ENCODE measurements around the gene MYO3B. TPM values are rescaled to one million over a fixed set of nuclear protein-coding genes. Genes with fewer than 3 reads are reported as not detected.

MYO3B gene
- total RNA-seq, 3 donors from 2014 or later (not counting 1 experiment from before 2014, with no cell fraction given): 0.68 to 0.88 (median 0.75) TPM

DNA sequence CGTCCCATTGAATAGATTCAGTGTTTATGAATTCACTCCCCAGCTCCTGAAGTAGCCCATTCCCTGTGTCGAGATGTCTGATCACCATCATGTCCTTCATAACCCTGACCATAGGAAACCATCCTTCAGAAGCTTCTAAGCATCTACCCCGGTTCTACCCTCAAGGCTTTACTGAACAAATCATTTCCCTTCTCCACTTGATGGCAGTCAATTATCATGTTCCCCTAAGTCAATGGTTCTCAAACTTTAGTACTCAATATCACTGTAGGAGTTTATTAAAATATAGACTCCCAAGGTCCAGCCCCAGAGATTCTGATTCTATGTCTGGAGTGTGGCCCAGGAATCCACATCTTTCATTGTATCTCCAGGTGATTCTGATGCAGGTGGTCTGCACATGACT is 308.8 kb downstream of the MYO3B start:
- no peak overlapping the region for H3K4me3 Mint-ChIP-seq
- Histone ChIP-seq H3K27ac (ENCODE audit: low read length) (no peak overlapping the region), H3K27me3 (ENCODE audit: control insufficient read depth, insufficient read depth, low read length) (no peaks in the 10 kb centered on the region), H3K4me3 (ENCODE audit: low read length) (no peak overlapping the region), H3K9me3 (ENCODE audit: control insufficient read depth, insufficient read depth, low read length) (no peaks in the 10 kb centered on the region), H3K4me1 (ENCODE audit: control insufficient read depth, insufficient read depth, low read length) (no peaks in the 10 kb centered on the region), H3K36me3 (ENCODE audit: control insufficient read depth, insufficient read depth, low read length) (no peaks in the 10 kb centered on the region)
- TF ChIP-seq, protein P1, sequence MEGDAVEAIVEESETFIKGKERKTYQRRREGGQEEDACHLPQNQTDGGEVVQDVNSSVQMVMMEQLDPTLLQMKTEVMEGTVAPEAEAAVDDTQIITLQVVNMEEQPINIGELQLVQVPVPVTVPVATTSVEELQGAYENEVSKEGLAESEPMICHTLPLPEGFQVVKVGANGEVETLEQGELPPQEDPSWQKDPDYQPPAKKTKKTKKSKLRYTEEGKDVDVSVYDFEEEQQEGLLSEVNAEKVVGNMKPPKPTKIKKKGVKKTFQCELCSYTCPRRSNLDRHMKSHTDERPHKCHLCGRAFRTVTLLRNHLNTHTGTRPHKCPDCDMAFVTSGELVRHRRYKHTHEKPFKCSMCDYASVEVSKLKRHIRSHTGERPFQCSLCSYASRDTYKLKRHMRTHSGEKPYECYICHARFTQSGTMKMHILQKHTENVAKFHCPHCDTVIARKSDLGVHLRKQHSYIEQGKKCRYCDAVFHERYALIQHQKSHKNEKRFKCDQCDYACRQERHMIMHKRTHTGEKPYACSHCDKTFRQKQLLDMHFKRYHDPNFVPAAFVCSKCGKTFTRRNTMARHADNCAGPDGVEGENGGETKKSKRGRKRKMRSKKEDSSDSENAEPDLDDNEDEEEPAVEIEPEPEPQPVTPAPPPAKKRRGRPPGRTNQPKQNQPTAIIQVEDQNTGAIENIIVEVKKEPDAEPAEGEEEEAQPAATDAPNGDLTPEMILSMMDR (IDR thresholded peaks at IDR 0.05): no peak
- intact Hi-C loops (cut with micrococcal nuclease): no loop called here
- H3K27me3 Mint-ChIP-seq (ENCODE audit: low read depth in 2 of 2): peaks cover 2 to 18% of the 10 kb centered on the region in 2 donors
- no peaks in the 10 kb centered on the region for H3K36me3 Mint-ChIP-seq
- no peak overlapping the region for H3K27ac Mint-ChIP-seq
- DNase-seq (peak in 1 of 2 donors; percentile 47), ATAC-seq (no peak)
- H3K4me1 Mint-ChIP-seq: no peaks in the 10 kb centered on the region
- WGBS (ENCODE audit: insufficient coverage): 93% methylated on average over 3 of the region's 3 CpGs
- no peaks in the 10 kb centered on the region for H3K9me3 Mint-ChIP-seq

GRCh38 chr2:170488807-170489206 is 310.9 kb downstream of the MYO3B start:
- intact Hi-C loops (cut with micrococcal nuclease): no loop called here
- WGBS (ENCODE audit: insufficient coverage): 90% methylated on average over 1 of the region's 1 CpG

DNA sequence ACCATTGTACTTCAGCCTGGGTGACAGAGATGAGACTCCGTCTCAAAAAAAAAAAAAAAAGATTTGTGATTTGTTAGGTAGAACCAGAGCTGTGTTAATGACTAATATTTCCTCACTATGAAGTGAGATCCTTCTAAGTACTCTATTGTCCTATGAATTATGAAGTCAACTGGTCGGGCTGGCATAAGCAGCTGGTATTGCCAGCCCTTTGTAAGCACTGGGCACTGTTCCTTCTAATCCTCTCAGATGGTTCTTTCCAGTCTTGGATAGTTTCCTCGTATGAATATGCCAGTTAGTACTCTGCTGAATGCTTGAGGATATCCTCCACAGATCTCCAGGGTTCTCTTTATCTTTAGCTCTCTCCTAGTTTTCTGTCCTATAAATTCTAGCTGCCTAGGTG is 314.1 kb downstream of the MYO3B start:
- no peaks in the 10 kb centered on the region for H3K9me3 ChIP-seq (ENCODE audit: control insufficient read depth, insufficient read depth, low read length)
- no peaks in the 10 kb centered on the region for H3K4me1 Mint-ChIP-seq
- 95% methylated on average over 3 of the region's 3 CpGs for WGBS (ENCODE audit: insufficient coverage)
- H3K4me3 Mint-ChIP-seq: no peak overlapping the region
- peaks cover 2% of the 10 kb centered on the region for H3K27me3 ChIP-seq (ENCODE audit: control insufficient read depth, insufficient read depth, low read length)
- intact Hi-C loops (cut with micrococcal nuclease): no loop called here
- DNase-seq (no peak), ATAC-seq (no peak)
- TF ChIP-seq, protein P1 (IDR thresholded peaks at IDR 0.05): no peak
- H3K4me1 ChIP-seq (ENCODE audit: control insufficient read depth, insufficient read depth, low read length): no peaks in the 10 kb centered on the region
- H3K36me3 ChIP-seq (ENCODE audit: control insufficient read depth, insufficient read depth, low read length): no peaks in the 10 kb centered on the region
- H3K27me3 Mint-ChIP-seq (ENCODE audit: low read depth in 2 of 2): peaks cover 0 to 34% of the 10 kb centered on the region in 2 donors
- H3K27ac Mint-ChIP-seq: no peak overlapping the region
- no peak overlapping the region for H3K27ac ChIP-seq (ENCODE audit: low read length)
- no peaks in the 10 kb centered on the region for H3K9me3 Mint-ChIP-seq
- no peaks in the 10 kb centered on the region for H3K36me3 Mint-ChIP-seq
- H3K4me3 ChIP-seq (ENCODE audit: low read length): no peak overlapping the region

More at GRCh38 chr2:170488807-170489206, 310.9 kb downstream of the MYO3B start:
- H3K27ac ChIP-seq (ENCODE audit: low read length): no peak overlapping the region
- H3K27me3 ChIP-seq (ENCODE audit: control insufficient read depth, insufficient read depth, low read length): no peaks in the 10 kb centered on the region
- no peak overlapping the region for H3K4me3 ChIP-seq (ENCODE audit: low read length)
- Mint-ChIP-seq H3K4me3 (no peak overlapping the region), H3K36me3 (no peaks in the 10 kb centered on the region), H3K9me3 (no peaks in the 10 kb centered on the region), H3K27me3 (ENCODE audit: low read depth in 2 of 2) (peaks cover 0 to 26% of the 10 kb centered on the region in 2 donors), H3K27ac (no peak overlapping the region), H3K4me1 (no peaks in the 10 kb centered on the region)
- ATAC-seq (no peak), DNase-seq (no peak)
- H3K4me1 ChIP-seq (ENCODE audit: control insufficient read depth, insufficient read depth, low read length): no peaks in the 10 kb centered on the region
- TF ChIP-seq, protein P1 (IDR thresholded peaks at IDR 0.05): no peak
- H3K9me3 ChIP-seq (ENCODE audit: control insufficient read depth, insufficient read depth, low read length): no peaks in the 10 kb centered on the region
- H3K36me3 ChIP-seq (ENCODE audit: control insufficient read depth, insufficient read depth, low read length): no peaks in the 10 kb centered on the region

DNA sequence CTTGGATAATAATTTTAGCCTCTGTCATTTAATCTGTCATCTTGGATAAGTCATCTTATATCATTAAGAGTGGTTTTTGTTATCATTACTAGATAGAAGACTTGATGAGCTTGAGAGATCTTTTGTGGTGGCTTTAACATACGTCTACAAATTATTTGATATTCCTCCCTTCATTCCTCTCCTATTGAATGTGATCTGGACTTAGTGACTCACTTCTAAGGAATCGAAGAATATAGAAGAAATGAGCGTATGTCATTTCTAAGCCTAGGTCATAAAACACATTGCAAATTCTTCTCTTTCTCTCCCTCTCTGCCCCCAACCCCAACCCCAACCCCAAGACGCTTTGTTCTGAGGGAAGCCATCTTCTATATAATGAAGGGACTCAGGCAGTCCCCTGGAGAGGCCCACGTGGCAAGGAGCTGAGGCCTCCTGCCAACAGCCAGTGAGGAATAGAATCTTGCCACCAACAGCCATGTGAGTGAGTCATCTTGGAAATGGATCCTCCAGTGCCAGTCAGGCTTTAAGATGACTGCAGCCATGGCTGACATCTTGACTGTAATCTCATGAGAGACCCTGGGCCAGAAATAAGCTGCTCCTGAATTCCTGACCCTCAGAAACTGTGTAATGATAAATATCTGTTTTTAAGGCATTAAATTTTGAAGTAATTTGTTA is 315.6 kb downstream of the MYO3B start:
- Mint-ChIP-seq H3K36me3 (no peaks in the 10 kb centered on the region), H3K4me3 (no peak overlapping the region), H3K27ac (no peak overlapping the region), H3K9me3 (no peaks in the 10 kb centered on the region), H3K27me3 (ENCODE audit: low read depth in 2 of 2) (peaks cover 0 to 31% of the 10 kb centered on the region in 2 donors), H3K4me1 (no peaks in the 10 kb centered on the region)
- DNase-seq (no peak), ATAC-seq (no peak)
- no peaks in the 10 kb centered on the region for H3K9me3 ChIP-seq (ENCODE audit: control insufficient read depth, insufficient read depth, low read length)
- H3K27ac ChIP-seq (ENCODE audit: low read length): no peak overlapping the region
- WGBS (ENCODE audit: insufficient coverage): 80% methylated on average over 4 of the region's 5 CpGs
- H3K27me3 ChIP-seq (ENCODE audit: control insufficient read depth, insufficient read depth, low read length): peaks cover 2% of the 10 kb centered on the region
- no peaks in the 10 kb centered on the region for H3K36me3 ChIP-seq (ENCODE audit: control insufficient read depth, insufficient read depth, low read length)
- no peaks in the 10 kb centered on the region for H3K4me1 ChIP-seq (ENCODE audit: control insufficient read depth, insufficient read depth, low read length)
- TF ChIP-seq, protein P1 (IDR thresholded peaks at IDR 0.05): no peak
- intact Hi-C loops (cut with micrococcal nuclease): no loop called here
- H3K4me3 ChIP-seq (ENCODE audit: low read length): no peak overlapping the region
